Skeletal muscle tissue (tissue), 4 donors: Measurements from ENCODE around the gene SURF6. TPM values are rescaled to one million over a fixed set of nuclear protein-coding genes. Genes with fewer than 3 reads are reported as not detected.

ENCODE experiments used
- H3K27ac ChIP-seq: one replicate; pipeline ENCODE4 v1.7.0; 2013; ENCODE audit warnings: mild to moderate bottlenecking, low read depth, low read length, inconsistent platforms
- H3K27me3 ChIP-seq, 3 donors: one replicate each; pipeline ENCODE4 v1.7.0; 2013; ENCODE audit warnings: low read length in 3 of 3; ENCODE audit not compliant: control insufficient read depth in 3 of 3, insufficient read depth in 3 of 3
- H3K36me3 ChIP-seq, 3 donors: one replicate each; pipeline ENCODE4 v1.7.0; 2013; ENCODE audit warnings: low read length in 3 of 3; ENCODE audit not compliant: control insufficient read depth in 3 of 3, insufficient read depth in 3 of 3
- H3K4me1 ChIP-seq, 3 donors: one replicate each; pipeline ENCODE4 v1.7.0; 2013; ENCODE audit warnings: low read length in 3 of 3, mild to moderate bottlenecking in 3 of 3; ENCODE audit not compliant: control insufficient read depth in 3 of 3, insufficient read depth in 3 of 3
- H3K4me3 ChIP-seq, 3 donors: one replicate each; pipeline ENCODE4 v1.7.0; 2013; ENCODE audit warnings: low read length in 3 of 3
- H3K9ac ChIP-seq, 3 donors: one replicate each; pipeline ENCODE4 v1.7.0; 2013; ENCODE audit warnings: low read length in 3 of 3, mild to moderate bottlenecking in 3 of 3, moderate library complexity in 2 of 3, low read depth in 1 of 3
- H3K9me3 ChIP-seq, 3 donors: one replicate each; pipeline ENCODE4 v1.7.0; 2013; ENCODE audit warnings: low read length in 3 of 3; ENCODE audit not compliant: control insufficient read depth in 3 of 3
- total RNA-seq: library from RNA; depleted of rRNA; stranded (reverse); fragments of >200 nt; gene quantifications from one replicate; pipeline ENCODE4 v1.2.3, GENCODE V29; 2014
- donor health status: Osteomylitis.

SURF6 gene
- total RNA-seq, 1 donor from 2014 or later: 7.8 TPM

DNA sequence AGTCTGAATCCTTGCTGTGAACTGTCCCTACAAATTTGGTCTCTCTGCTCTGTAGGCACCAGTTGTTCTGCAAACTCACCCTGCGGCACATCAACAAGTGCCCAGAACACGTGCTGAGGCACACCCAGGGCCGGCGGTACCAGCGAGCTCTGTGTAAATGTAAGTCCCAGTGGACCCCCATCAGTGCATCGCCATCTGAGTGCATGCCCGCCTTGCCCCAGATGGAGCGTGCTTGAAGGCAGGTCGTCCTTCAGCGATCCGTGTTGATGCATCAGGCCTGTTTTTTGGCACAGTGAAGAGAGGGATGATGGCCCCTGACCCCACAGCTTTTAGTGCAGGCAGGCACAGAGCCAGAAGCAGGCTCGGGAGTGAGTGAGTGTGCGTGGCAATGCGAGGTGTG lies 21.7 kb upstream of the SURF6 start:
- peak overlapping the region in 2 of 3 donors; percentile 36 to 82 for H3K9ac ChIP-seq
- H3K27ac ChIP-seq: no peak overlapping the region
- H3K4me3 ChIP-seq: peak overlapping the region; percentile 65 to 81 (median 76)
- peaks cover 26 to 46% (median 35%) of the 10 kb centered on the region in 3 donors for H3K4me1 ChIP-seq
- H3K9me3 ChIP-seq: no peaks in the 10 kb centered on the region
- peaks cover 46 to 54% (median 47%) of the 10 kb centered on the region in 3 donors for H3K36me3 ChIP-seq
- H3K27me3 ChIP-seq: no peaks in the 10 kb centered on the region

DNA sequence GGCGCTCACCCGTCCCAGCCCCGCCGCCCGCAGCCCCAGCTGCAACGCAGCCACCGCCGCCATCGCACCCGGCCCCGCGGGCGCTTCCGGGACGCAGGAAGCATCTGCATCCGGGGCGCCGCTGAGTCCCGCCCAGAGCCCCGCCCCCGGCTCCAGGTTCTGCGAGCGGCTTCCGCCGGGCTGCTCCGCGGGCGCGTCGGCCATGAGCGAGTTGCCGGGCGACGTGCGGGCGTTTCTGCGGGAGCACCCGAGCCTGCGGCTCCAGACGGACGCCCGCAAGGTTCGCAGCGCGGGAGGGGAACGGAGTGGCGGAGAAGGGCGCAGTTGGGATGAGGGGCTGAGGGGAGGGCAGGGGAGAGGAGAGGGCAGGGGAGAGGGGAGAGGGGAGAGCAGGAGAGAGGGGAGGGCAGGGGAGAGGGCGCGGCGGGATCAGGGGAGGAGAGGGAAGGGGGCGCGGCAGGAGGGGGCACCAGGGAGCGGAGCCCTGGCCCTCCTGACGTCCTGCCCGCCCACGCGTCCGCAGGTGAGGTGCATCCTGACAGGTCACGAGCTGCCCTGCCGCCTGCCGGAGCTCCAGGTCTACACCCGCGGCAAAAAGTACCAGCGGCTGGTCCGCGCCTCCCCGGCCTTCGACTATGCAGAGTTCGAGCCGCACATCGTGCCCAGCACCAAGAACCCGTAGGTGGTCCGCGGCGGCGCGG lies 20.6 kb upstream of the SURF6 start, which contains the start of the genes SURF1 and SURF2:
Gene SURF1, minus strand, starts transcription at position 97 of the 701 bp plus-strand sequence. Its CDS starts 34 bp downstream, at position 63.
Gene SURF2, plus strand, starts transcription at position 160 of the 701 bp plus-strand sequence. Its CDS starts 43 bp downstream, at position 203.
- peak within 1 kb of the TSS; percentile 91 for H3K9ac ChIP-seq
- peak within 1 kb of the TSS; percentile 87 to 91 (median 88) for H3K4me3 ChIP-seq
- no peaks in the 10 kb centered on the region for H3K9me3 ChIP-seq
- H3K36me3 ChIP-seq: peaks cover 46 to 57% (median 47%) of the 10 kb centered on the region in 3 donors
- peaks cover 26 to 50% (median 35%) of the 10 kb centered on the region in 3 donors for H3K4me1 ChIP-seq
- H3K27ac ChIP-seq: peak within 1 kb of the TSS; percentile 41
- H3K27me3 ChIP-seq: no peaks in the 10 kb centered on the region

DNA sequence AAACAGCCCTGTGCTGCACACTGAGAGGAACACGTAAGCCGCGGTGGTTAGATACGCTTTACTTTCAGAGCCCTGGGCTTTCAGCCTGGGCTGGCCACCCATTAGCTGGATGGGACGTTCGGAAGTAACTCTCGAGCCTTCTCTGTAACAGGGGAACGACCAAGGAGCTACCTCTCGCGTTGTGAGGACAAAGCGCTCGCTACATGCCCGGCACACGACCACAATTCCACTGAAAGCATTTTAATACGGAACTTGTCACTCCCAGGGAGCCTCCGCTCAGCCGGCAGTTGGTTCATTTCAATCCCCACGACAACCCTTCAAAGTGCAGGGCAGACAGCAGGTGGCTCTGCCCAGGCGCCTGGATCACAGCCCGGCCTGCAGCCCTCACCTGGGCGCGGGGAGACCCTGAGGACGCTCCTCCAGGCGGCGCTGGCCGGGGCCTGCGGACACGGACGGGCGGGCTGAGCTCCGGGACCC lies 19.9 kb upstream of the SURF6 start:
- Histone ChIP-seq H3K9ac (peak overlapping the region; percentile 91), H3K4me1 (peaks cover 26 to 50% (median 35%) of the 10 kb centered on the region in 3 donors), H3K27me3 (no peaks in the 10 kb centered on the region), H3K9me3 (no peaks in the 10 kb centered on the region), H3K4me3 (peak overlapping the region; percentile 87 to 91 (median 88)), H3K27ac (peak overlapping the region; percentile 41), H3K36me3 (peaks cover 46 to 57% (median 47%) of the 10 kb centered on the region in 3 donors)

DNA sequence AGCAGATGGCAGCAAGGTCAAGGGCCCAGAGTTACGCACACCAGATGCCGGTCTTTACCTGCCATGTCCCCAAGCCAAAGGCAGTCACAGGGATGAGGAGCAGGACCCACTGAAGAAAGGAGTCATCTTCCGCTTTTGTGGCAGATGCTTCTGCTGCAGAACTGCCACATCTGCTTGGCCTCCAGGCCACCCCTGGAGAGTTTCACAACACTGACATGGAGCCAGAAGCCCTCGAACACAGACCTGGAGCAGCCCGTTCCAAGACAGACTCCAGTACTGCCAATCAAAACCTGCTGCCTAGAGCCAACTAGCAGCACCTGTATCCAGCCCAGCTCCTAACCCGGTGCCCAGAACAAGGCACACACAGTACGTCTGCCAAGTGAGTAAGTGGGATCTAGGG lies 18.8 kb upstream of the SURF6 start:
- no peak overlapping the region for H3K4me3 ChIP-seq
- H3K36me3 ChIP-seq: peaks cover 46 to 57% (median 47%) of the 10 kb centered on the region in 3 donors
- H3K27me3 ChIP-seq: no peaks in the 10 kb centered on the region
- no peaks in the 10 kb centered on the region for H3K9me3 ChIP-seq
- no peak overlapping the region for H3K27ac ChIP-seq
- H3K4me1 ChIP-seq: peaks cover 28 to 53% (median 37%) of the 10 kb centered on the region in 3 donors
- peak overlapping the region; percentile 45 to 91 (median 47) for H3K9ac ChIP-seq

DNA sequence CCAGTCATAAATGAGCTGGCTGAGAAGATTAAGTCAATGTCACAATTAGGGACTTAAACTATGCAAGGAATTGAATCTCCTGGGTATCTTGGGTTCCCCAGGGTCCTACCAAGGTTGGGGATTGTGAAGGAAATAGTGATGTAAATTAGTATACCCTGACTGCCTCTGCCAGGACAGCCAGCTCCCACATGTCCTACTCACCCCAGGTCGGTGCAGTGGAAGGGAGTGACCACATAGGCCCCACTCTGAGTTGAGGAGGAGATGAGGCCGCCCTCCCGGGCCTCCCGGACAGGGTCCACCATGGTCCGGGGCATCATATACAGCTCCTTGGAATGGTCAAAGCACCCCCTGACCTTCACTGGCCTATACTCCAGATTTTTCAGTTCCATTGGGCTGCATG lies 17.6 kb upstream of the SURF6 start:
- H3K9me3 ChIP-seq: no peaks in the 10 kb centered on the region
- no peak overlapping the region for H3K27ac ChIP-seq
- H3K4me3 ChIP-seq: no peak overlapping the region
- peaks cover 37 to 59% (median 46%) of the 10 kb centered on the region in 3 donors for H3K4me1 ChIP-seq
- no peaks in the 10 kb centered on the region for H3K27me3 ChIP-seq
- peaks cover 50 to 63% (median 53%) of the 10 kb centered on the region in 3 donors for H3K36me3 ChIP-seq
- H3K9ac ChIP-seq: peak overlapping the region in 2 of 3 donors; percentile 25 to 35

DNA sequence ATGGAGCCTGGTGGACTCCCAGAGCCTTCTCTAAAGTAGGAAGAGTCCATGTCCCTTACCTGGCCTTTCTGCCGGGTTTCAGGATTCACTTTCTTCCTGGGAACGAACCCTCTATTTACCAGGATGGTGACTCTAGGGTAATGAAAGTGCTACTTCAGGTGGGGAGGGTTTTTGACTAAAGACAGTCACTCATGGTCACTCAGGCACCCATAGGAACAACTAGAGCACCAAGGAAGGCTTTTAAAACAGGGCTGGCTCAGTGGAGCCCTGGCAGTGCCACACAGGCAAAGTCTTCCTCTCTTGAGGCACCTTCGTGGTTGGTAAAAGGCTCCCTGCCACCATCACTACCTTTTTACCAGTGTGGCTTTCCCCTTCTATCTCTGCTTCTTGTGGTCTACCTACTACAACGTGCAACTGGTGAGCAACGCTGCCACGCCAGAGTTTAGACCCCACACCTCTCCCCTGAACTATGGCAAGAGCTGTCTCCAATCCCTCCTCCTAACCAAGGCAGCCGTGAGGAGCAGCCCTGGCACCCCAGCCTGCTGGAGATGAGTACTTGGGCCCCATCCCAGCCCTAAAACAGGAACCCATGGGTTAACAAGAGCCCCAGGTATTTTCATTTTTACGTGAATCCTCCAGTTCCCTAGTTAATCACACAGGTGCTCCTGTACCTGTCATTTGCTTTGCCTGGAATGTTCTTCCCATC lies 16.8 kb upstream of the SURF6 start:
- Histone ChIP-seq H3K4me1 (peaks cover 36 to 57% (median 42%) of the 10 kb centered on the region in 3 donors), H3K36me3 (peaks cover 50 to 59% (median 53%) of the 10 kb centered on the region in 3 donors), H3K9me3 (no peaks in the 10 kb centered on the region), H3K4me3 (no peak overlapping the region), H3K27ac (no peak overlapping the region), H3K9ac (peak overlapping the region in 1 of 3 donors; percentile 2), H3K27me3 (no peaks in the 10 kb centered on the region)

DNA sequence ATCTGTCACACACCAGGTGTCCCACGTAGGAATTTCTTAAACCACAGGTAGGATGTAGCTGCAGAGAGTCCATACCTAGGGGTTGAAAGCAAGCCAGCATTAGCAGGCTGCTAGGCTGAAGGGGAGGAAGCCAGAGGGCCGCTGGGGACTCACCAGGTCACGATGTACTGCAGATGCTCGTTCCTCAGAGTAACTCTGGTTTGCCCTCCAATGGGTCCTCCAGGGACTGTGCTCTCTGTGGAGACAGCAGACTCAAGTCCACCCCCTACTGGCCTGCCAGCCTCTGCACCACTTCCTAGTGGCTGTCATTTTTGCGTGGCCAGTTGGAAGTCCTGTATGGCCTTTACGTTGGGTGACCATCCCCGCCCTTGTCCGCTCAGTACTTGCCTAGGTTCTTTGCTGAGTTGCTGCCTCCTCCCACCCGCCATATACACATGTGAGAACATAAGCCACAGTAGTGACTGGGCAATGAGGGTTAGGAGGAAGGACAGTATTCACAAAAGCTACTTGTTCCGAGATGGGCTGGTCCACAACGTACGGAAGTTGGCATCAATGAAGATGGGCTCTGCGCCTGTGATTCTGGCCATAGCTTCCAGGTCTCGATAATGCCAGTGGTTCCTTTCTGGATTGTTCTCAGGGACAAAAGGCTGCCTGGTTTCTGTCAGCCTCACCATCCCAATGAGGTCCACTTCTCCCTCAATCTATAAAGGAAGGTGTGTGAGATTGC lies 16.1 kb upstream of the SURF6 start:
- H3K4me3 ChIP-seq: no peak overlapping the region
- H3K9me3 ChIP-seq: no peaks in the 10 kb centered on the region
- no peaks in the 10 kb centered on the region for H3K27me3 ChIP-seq
- H3K36me3 ChIP-seq: peaks cover 49 to 57% (median 53%) of the 10 kb centered on the region in 3 donors
- peak overlapping the region in 1 of 3 donors; percentile 57 for H3K9ac ChIP-seq
- H3K27ac ChIP-seq: no peak overlapping the region
- H3K4me1 ChIP-seq: peaks cover 29 to 50% (median 35%) of the 10 kb centered on the region in 3 donors

DNA sequence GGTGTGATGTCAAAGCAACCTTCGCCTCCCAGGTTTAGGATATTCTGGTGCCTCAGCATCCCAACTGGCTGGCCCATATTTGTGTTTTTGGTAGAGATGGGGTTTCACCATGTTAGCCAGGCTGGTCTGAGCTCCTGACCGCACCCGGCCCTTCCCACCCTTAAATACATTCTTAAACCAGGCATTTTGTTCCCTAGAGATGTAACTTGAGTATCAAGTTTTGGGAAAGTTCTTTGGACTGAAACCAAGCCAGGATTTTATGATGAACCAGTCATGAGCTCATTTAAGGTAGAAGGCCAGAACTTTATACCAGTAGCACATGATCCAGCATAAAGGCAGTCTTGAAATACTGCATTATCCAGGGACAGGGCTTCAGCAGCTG lies 15.5 kb upstream of the SURF6 start:
- H3K9ac ChIP-seq: no peak overlapping the region
- no peak overlapping the region for H3K4me3 ChIP-seq
- H3K4me1 ChIP-seq: peaks cover 31 to 51% (median 37%) of the 10 kb centered on the region in 3 donors
- peaks cover 49 to 57% (median 53%) of the 10 kb centered on the region in 3 donors for H3K36me3 ChIP-seq
- H3K9me3 ChIP-seq: no peaks in the 10 kb centered on the region
- no peaks in the 10 kb centered on the region for H3K27me3 ChIP-seq
- H3K27ac ChIP-seq: no peak overlapping the region

DNA sequence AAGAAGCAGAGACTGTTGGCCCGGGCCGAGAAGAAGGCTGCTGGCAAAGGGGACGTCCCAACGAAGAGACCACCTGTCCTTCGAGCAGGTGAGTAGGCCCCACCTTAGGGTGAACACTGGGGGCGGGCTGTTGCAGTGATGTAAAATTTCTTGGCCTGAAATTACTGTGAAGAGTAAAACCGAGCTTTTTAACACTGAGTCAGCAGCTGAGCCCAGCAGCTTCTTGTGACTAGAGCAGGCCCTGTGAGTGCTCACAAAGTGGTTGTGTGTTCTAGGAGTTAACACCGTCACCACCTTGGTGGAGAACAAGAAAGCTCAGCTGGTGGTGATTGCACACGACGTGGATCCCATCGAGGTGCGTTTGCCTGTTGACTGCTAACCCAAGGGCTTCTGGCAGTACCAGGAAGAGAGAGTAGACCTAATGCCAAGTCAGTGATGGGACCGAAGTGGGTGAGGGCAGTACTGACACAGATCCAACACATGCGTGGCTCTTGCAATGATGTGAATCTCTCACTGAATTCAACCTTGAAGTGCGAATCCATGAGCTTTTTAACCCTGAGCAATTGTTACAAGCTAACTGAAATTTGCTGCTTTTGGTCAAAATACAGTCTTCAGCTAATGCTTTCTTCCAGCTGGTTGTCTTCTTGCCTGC lies 14.1 kb upstream of the SURF6 start:
- Histone ChIP-seq H3K9ac (peak overlapping the region; percentile 99), H3K27me3 (no peaks in the 10 kb centered on the region), H3K4me1 (peaks cover 30 to 51% (median 35%) of the 10 kb centered on the region in 3 donors), H3K27ac (no peak overlapping the region), H3K36me3 (peaks cover 54 to 66% (median 63%) of the 10 kb centered on the region in 3 donors), H3K9me3 (no peaks in the 10 kb centered on the region), H3K4me3 (no peak overlapping the region)
